Islet precursor cell (in vitro differentiated cells): ENCODE data around the gene TIMELESS.
A peak's percentile ranks its signal among the peaks of the same experiment; 100 is the strongest.
"Not testable (repeated sequence)": the region's sequence is repeated elsewhere in the genome, so short reads cannot be mapped to it uniquely, and the experiment has no call there.

ENCODE experiments used
- DNase-seq: peaks from one replicate; pipeline ENCODE4 v3.0.0-alpha.2; 2018

Gene TIMELESS

GRCh38 chr12:56468216-56469006, 19.2 kb upstream of the TIMELESS start, which contains the start of gene SPRYD4:
Gene SPRYD4, plus strand, starts transcription at chr12:56468578. Its CDS starts 14 bp downstream, at chr12:56468592.
- DNase-seq = peak; percentile 96

GRCh38 chr12:56462565-56462964, 13.3 kb upstream of the TIMELESS start:
- DNase-seq = no peak

GRCh38 chr12:56461235-56462159, 12.3 kb upstream of the TIMELESS start:
- DNase-seq = no peak

GRCh38 chr12:56457817-56458216, 8.6 kb upstream of the TIMELESS start:
- DNase-seq = no peak

DNA sequence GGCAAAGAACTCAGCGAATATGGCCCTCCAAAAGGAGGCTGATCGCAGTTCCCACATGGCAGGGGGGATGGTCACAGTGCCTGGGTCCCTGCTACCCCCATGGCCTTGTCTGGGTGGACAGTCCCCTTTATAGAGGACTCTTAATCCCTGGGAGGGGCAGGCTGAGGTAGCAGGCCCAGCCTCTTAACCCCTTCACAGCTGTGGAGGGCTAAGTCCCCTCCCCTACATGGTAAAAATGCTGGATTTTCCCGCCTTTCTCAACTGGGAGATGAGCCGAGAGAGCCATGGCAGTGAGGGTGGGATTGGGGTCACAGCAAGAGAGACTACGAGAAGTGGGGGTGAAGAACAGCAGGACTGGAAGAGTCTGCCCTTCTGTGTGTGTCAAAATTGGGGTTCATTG, 5.3 kb upstream of the TIMELESS start, which contains the start of gene MIP:
MIP (minus strand) TSS at position 101 of the 400 bp plus-strand sequence; CDS start at position 57, 44 bp downstream.
- no peak for DNase-seq

- no peak for DNase-seq
Observed at GRCh38 chr12:56451147-56451546, 1.9 kb upstream of the TIMELESS start.

GRCh38 chr12:56450241-56450640, 1.0 kb upstream of the TIMELESS start:
- no peak for DNase-seq

DNA sequence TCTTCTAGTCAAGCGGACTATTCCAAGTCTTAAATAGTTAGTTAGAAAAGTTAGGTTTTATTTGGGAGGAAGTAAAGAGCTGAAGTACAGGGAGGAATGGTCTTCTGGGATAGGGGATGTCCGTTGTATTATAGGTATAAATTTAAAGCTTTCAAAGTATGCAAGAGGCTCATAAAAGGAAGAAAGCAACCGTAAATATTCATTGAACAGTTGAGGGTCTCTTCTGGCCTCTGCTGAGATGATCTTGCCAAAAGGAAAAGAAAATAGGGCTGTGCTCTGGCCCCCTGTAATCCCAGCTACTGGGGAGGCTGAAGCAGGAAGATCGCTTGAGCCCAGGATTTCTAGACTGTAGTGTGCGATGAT, 377 bp upstream of the TIMELESS start:
- no peak for DNase-seq

DNA sequence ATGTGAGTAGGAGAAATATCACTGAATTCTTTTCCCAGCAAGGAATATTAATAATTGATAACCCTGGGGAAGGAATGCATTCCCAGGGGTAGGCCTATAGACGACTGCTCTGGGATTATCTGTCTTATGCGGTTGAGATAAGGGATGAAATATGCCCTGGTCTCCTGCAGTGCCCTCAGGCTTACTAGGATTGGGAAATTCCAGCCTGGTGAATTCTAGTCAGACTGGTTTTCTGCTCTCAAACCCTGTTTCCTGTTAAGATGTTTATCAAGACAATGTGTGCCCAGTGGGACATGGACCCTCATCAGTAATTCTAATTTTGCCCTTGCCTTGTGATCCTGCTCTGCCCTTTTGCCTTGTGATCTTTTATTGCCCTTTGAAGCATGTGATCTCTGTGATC, 6.0 kb downstream of the TIMELESS start:
- DNase-seq = not testable (repeated sequence)

GRCh38 chr12:56437430-56438176, 11.6 kb downstream of the TIMELESS start:
- no peak for DNase-seq

DNA sequence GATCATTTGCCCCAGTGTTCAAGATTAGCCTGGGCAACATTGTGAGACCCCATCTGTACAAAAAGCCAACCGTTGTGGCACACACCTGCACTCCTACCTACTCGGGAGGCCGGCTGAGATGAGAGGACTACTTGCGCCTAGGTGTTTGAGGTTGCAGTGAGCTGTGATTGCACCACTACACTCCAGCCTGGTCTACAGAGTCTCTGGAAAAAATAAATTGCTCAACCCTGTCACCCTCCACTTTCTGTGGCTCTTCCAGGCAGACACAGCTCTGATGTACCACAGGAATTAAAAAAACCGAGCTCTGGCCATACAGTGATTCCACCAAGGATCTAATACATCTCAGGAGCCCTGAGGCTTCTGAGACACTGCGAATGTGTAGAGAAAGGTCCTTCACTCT, 14.4 kb downstream of the TIMELESS start:
- DNase-seq = no peak

DNA sequence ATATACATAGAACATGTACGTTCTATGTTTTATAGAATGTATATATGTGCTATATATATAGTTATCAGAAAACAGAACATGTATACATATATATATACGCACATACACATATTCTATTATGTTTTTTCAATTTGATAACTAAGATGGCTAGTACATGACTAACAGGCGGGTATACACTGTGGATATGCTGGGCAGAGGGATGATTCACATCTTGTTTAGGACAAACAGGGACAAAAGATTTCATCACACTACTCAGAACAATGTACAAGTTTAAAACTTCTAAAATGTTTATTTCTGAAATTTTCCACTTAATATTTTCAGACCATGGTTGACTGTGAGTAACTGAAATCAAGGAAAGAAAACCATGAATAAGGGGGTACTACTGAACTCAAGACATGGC, 17.4 kb downstream of the TIMELESS start:
- no peak for DNase-seq

- no peak for DNase-seq
Observed at GRCh38 chr12:56431288-56431687, 17.9 kb downstream of the TIMELESS start.

GRCh38 chr12:56425940-56426438, 23.2 kb downstream of the TIMELESS start:
- DNase-seq = no peak

- DNase-seq = no peak
Observed at GRCh38 chr12:56425193-56425592, 24.0 kb downstream of the TIMELESS start.

DNA sequence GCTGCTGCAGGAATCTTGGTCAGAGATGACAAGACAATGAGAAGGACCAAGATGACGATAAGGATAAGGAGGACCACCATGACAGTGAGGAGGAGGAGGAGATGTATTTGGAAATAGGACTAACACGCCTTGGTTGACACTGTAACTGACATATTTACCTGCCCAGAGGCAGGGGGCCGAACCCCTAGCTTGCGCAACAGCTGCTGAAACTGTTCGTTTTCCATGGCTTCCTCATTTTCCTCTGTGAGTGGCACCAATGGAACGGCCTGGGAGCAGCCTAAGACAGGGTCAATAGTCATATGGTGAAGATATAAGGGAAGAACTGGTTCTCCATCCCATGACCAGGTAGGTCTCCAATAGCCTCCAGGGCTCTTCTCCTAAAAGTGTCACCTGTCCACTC, 28.8 kb downstream of the TIMELESS start:
- DNase-seq = no peak

GRCh38 chr12:56417739-56418138, 31.5 kb downstream of the TIMELESS start:
- DNase-seq = no peak

DNA sequence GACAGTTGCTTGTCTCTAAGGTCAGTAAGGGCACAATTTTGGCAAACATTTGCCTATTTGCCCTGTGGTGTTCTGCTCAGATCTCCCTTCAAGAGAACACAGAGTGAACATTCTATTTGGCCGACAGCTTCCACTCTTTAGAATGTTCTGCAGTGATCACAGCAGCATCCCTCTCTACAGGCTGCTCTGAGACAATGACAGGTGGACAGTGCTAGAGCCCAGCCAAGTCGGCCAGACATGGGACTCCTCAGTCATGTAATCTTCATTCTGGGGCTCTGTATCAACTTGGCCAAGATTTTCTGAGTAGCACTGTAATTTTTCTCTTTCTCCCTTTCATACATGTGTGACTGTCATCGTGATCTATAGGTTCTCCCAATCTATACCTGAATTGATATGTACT, 34.8 kb downstream of the TIMELESS start:
- DNase-seq = no peak

DNA sequence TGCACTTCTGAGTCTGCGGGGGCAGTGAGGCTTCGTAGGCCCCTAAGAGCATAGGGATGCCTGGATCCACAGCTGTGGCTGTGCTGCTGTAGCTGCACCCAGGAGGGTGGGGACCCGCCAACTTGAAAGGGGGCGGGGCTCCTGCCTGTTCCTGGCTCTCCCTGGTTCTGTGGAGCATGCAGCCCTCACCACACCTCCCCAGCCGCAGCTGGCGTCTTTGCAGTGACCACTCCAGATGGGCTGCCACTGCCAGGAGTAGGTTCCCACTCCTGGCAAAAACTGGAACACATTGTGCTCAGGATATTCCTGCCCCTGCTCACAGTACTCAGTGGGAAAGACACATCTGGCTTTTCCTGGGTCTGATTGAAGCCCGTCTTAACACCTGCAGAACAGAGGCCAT, 35.8 kb downstream of the TIMELESS start:
- no peak for DNase-seq

- DNase-seq = peak; percentile 62
Observed at GRCh38 chr12:56411781-56412639, 37.2 kb downstream of the TIMELESS start.

GRCh38 chr12:56410768-56411167, 38.5 kb downstream of the TIMELESS start:
- peak; percentile 52 for DNase-seq
